Lower leg skin (tissue), 3 donors: Measurements from ENCODE around the gene HMHB1.

ENCODE experiments used
- POLR2A ChIP-seq, 2 donors: fragments of 450-650 bp; IDR thresholded peaks; one replicate each; pipeline ENCODE4 v1.6.1; 2016 to 2017; ENCODE audit warnings: antibody characterized with exemption in 2 of 2, mild to moderate bottlenecking in 1 of 2, moderate library complexity in 1 of 2
- TF ChIP-seq, protein P1 (sequence below), 3 donors: fragments of 450-650 bp; IDR thresholded peaks; one replicate each; pipeline ENCODE4 v1.5.1; 2016; ENCODE audit warnings: antibody characterized with exemption in 3 of 3, mild to moderate bottlenecking in 3 of 3, moderate library complexity in 2 of 3

DNA sequence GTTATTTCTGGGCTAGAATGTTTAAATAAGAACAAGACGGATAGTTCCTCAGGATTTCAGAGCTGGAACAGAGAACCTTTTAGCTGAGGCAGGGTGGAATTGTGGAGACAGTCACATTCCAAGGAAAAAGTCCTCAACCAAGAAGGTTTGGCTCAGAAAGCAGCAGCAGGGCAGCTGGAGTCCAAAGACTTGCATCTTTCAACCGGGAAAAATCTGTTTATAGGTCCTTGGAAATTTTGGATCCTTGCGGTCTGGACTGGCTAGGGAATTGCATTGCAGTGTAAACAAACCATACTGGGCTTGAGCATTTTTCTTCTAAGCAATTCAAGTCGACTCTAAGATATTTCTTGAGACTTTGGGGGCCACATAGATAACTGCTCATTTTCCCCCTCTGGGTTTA is 40.8 kb upstream of the HMHB1 start:
- TF ChIP-seq, protein P1, sequence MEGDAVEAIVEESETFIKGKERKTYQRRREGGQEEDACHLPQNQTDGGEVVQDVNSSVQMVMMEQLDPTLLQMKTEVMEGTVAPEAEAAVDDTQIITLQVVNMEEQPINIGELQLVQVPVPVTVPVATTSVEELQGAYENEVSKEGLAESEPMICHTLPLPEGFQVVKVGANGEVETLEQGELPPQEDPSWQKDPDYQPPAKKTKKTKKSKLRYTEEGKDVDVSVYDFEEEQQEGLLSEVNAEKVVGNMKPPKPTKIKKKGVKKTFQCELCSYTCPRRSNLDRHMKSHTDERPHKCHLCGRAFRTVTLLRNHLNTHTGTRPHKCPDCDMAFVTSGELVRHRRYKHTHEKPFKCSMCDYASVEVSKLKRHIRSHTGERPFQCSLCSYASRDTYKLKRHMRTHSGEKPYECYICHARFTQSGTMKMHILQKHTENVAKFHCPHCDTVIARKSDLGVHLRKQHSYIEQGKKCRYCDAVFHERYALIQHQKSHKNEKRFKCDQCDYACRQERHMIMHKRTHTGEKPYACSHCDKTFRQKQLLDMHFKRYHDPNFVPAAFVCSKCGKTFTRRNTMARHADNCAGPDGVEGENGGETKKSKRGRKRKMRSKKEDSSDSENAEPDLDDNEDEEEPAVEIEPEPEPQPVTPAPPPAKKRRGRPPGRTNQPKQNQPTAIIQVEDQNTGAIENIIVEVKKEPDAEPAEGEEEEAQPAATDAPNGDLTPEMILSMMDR (IDR thresholded peaks at IDR 0.05), result no peak
- TF ChIP-seq POLR2A (IDR thresholded peaks at IDR 0.05), result no peak
